NCI-H128 (cell line): ENCODE results near the gene ERI3.

Experiments used
- DNase-seq: peaks from one replicate; lab custom pipeline; 2025; ENCODE audit not compliant: unreplicated experiment; lab: John Stamatoyannopoulos, UW

Gene ERI3

GRCh38 chr1:44354840-44355581, at the start of gene ERI3:
TSS of gene ERI3 (minus strand) at chr1:44355257. CDS start at chr1:44355026, 231 bp downstream.
- DNase-seq: peak; percentile 97

GRCh38 chr1:44401256-44402228, 46.5 kb upstream of the ERI3 start:
- DNase-seq: no peak

GRCh38 chr1:44390277-44390676, 35.2 kb upstream of the ERI3 start:
- DNase-seq: no peak

- no peak for DNase-seq
Measured at GRCh38 chr1:44389437-44389836, 34.4 kb upstream of the ERI3 start.

GRCh38 chr1:44388551-44388950, 33.5 kb upstream of the ERI3 start:
- DNase-seq: no peak

GRCh38 chr1:44380666-44381177, 25.7 kb upstream of the ERI3 start:
- no peak for DNase-seq

- no peak for DNase-seq
Measured at GRCh38 chr1:44377925-44378784, 23.1 kb upstream of the ERI3 start.

GRCh38 chr1:44375547-44375946, 20.5 kb upstream of the ERI3 start:
- DNase-seq: no peak

GRCh38 chr1:44371206-44371605, 16.1 kb upstream of the ERI3 start:
- no peak for DNase-seq

GRCh38 chr1:44368471-44369151, 13.6 kb upstream of the ERI3 start:
- no peak for DNase-seq

GRCh38 chr1:44367944-44368343, 12.9 kb upstream of the ERI3 start:
- no peak for DNase-seq

GRCh38 chr1:44366371-44366975, 11.4 kb upstream of the ERI3 start:
- no peak for DNase-seq

- DNase-seq: no peak
Measured at GRCh38 chr1:44361478-44361877, 6.4 kb upstream of the ERI3 start.

- DNase-seq: no peak
Measured at GRCh38 chr1:44359234-44359935, 4.3 kb upstream of the ERI3 start.

- no peak for DNase-seq
Measured at GRCh38 chr1:44357710-44358109, 2.7 kb upstream of the ERI3 start.

GRCh38 chr1:44355582-44356305, 687 bp upstream of the ERI3 start:
- DNase-seq: no peak

GRCh38 chr1:44354268-44354839, 703 bp downstream of the ERI3 start:
- no peak for DNase-seq

- no peak for DNase-seq
Measured at GRCh38 chr1:44353604-44354003, 1.5 kb downstream of the ERI3 start.
